Stimulated activated memory B cell treated with anti-CD40 and anti-IgM and Interleukin-4, amounts not matched to agents 10 μg/mL and 1 μg/mL and 100 μg/mL, for 72 hours (primary cell): ENCODE results near the gene MAP10.

Experiments
- ATAC-seq: fragments of 150-1000 bp; cut with Tn5 transposase; 2 replicates; pipeline ENCODE4 v1.10.0; 2021
- H3K27ac Mint-ChIP-seq: one replicate; pipeline ENCODE4 v1.8.0; 2022; ENCODE audit warnings: mild to moderate bottlenecking, mixed read lengths
- H3K27me3 Mint-ChIP-seq: one replicate; pipeline ENCODE4 v1.8.0; 2022; ENCODE audit warnings: mixed read lengths
- H3K36me3 Mint-ChIP-seq: one replicate; pipeline ENCODE4 v1.8.0; 2022; ENCODE audit warnings: mixed read lengths
- H3K4me1 Mint-ChIP-seq: one replicate; pipeline ENCODE4 v1.8.0; 2022; ENCODE audit warnings: mixed read lengths
- H3K4me3 Mint-ChIP-seq: one replicate; pipeline ENCODE4 v1.8.0; 2022; ENCODE audit warnings: mild to moderate bottlenecking, moderate library complexity, mixed read lengths
- H3K9me3 Mint-ChIP-seq: one replicate; pipeline ENCODE4 v1.8.0; 2022; ENCODE audit warnings: mixed read lengths

The MAP10 gene

GRCh38 chr1:232826318-232826717 lies 21.1 kb downstream of the MAP10 start:
- Mint-ChIP-seq H3K36me3 (no peaks in the 10 kb centered on the region), H3K9me3 (peaks cover 5% of the 10 kb centered on the region), H3K4me3 (no peak overlapping the region), H3K4me1 (no peaks in the 10 kb centered on the region), H3K27ac (no peak overlapping the region), H3K27me3 (peaks cover 39% of the 10 kb centered on the region)
- no peak for ATAC-seq

- H3K4me3 Mint-ChIP-seq = no peak overlapping the region
- H3K9me3 Mint-ChIP-seq = peaks cover 5% of the 10 kb centered on the region
- no peak overlapping the region for H3K27ac Mint-ChIP-seq
- no peaks in the 10 kb centered on the region for H3K4me1 Mint-ChIP-seq
- no peaks in the 10 kb centered on the region for H3K36me3 Mint-ChIP-seq
- peaks cover 37% of the 10 kb centered on the region for H3K27me3 Mint-ChIP-seq
- ATAC-seq = no peak
Measured at GRCh38 chr1:232830661-232831060, 25.4 kb downstream of the MAP10 start.

- Mint-ChIP-seq H3K27ac (no peak overlapping the region), H3K27me3 (peaks cover 47% of the 10 kb centered on the region), H3K4me1 (no peaks in the 10 kb centered on the region), H3K9me3 (peaks cover 5% of the 10 kb centered on the region), H3K36me3 (no peaks in the 10 kb centered on the region), H3K4me3 (no peak overlapping the region)
- ATAC-seq = no peak
Measured at GRCh38 chr1:232831895-232832294, 26.7 kb downstream of the MAP10 start.

GRCh38 chr1:232834066-232834465 lies 28.9 kb downstream of the MAP10 start:
- no peak overlapping the region for H3K27ac Mint-ChIP-seq
- no peak for ATAC-seq
- no peak overlapping the region for H3K4me3 Mint-ChIP-seq

GRCh38 chr1:232835166-232835565 lies 29.9 kb downstream of the MAP10 start:
- H3K27ac Mint-ChIP-seq = no peak overlapping the region
- H3K36me3 Mint-ChIP-seq = no peaks in the 10 kb centered on the region
- ATAC-seq = no peak
- H3K4me3 Mint-ChIP-seq = no peak overlapping the region
- H3K4me1 Mint-ChIP-seq = no peaks in the 10 kb centered on the region
- H3K9me3 Mint-ChIP-seq = no peaks in the 10 kb centered on the region
- H3K27me3 Mint-ChIP-seq = peaks cover 31% of the 10 kb centered on the region

More at GRCh38 chr1:232834066-232834465, 28.9 kb downstream of the MAP10 start:
- H3K27me3 Mint-ChIP-seq = peaks cover 42% of the 10 kb centered on the region
- H3K36me3 Mint-ChIP-seq = no peaks in the 10 kb centered on the region
- no peaks in the 10 kb centered on the region for H3K4me1 Mint-ChIP-seq
- no peaks in the 10 kb centered on the region for H3K9me3 Mint-ChIP-seq

GRCh38 chr1:232837087-232837486 lies 31.9 kb downstream of the MAP10 start:
- no peaks in the 10 kb centered on the region for H3K4me1 Mint-ChIP-seq
- no peaks in the 10 kb centered on the region for H3K36me3 Mint-ChIP-seq
- no peak overlapping the region for H3K4me3 Mint-ChIP-seq
- H3K27ac Mint-ChIP-seq = no peak overlapping the region
- ATAC-seq = no peak
- peaks cover 21% of the 10 kb centered on the region for H3K27me3 Mint-ChIP-seq
- H3K9me3 Mint-ChIP-seq = peaks cover 2% of the 10 kb centered on the region

GRCh38 chr1:232841823-232842565 lies 36.8 kb downstream of the MAP10 start:
- H3K27me3 Mint-ChIP-seq = peaks cover 18% of the 10 kb centered on the region
- H3K27ac Mint-ChIP-seq = no peak overlapping the region
- ATAC-seq = no peak
- H3K9me3 Mint-ChIP-seq = peaks cover 2% of the 10 kb centered on the region
- no peak overlapping the region for H3K4me3 Mint-ChIP-seq
- H3K4me1 Mint-ChIP-seq = no peaks in the 10 kb centered on the region
- H3K36me3 Mint-ChIP-seq = no peaks in the 10 kb centered on the region

- no peak for ATAC-seq
- Mint-ChIP-seq H3K9me3 (peaks cover 2% of the 10 kb centered on the region), H3K27ac (no peak overlapping the region), H3K4me1 (no peaks in the 10 kb centered on the region), H3K27me3 (peaks cover 18% of the 10 kb centered on the region), H3K4me3 (no peak overlapping the region), H3K36me3 (no peaks in the 10 kb centered on the region)
Measured at GRCh38 chr1:232844791-232845190, 39.6 kb downstream of the MAP10 start.

- no peak overlapping the region for H3K27ac Mint-ChIP-seq
- no peak overlapping the region for H3K4me3 Mint-ChIP-seq
- peaks cover 2% of the 10 kb centered on the region for H3K9me3 Mint-ChIP-seq
- no peaks in the 10 kb centered on the region for H3K4me1 Mint-ChIP-seq
- no peak for ATAC-seq
- peaks cover 18% of the 10 kb centered on the region for H3K27me3 Mint-ChIP-seq
- H3K36me3 Mint-ChIP-seq = no peaks in the 10 kb centered on the region
Measured at GRCh38 chr1:232845406-232845955, 40.3 kb downstream of the MAP10 start.

- no peaks in the 10 kb centered on the region for H3K9me3 Mint-ChIP-seq
- H3K4me1 Mint-ChIP-seq = no peaks in the 10 kb centered on the region
- H3K27me3 Mint-ChIP-seq = peaks cover 10% of the 10 kb centered on the region
- no peak overlapping the region for H3K4me3 Mint-ChIP-seq
- no peak for ATAC-seq
- no peaks in the 10 kb centered on the region for H3K36me3 Mint-ChIP-seq
- H3K27ac Mint-ChIP-seq = no peak overlapping the region
Measured at GRCh38 chr1:232851532-232851931, 46.3 kb downstream of the MAP10 start.

GRCh38 chr1:232853994-232854797 lies 49.0 kb downstream of the MAP10 start:
- Mint-ChIP-seq H3K36me3 (no peaks in the 10 kb centered on the region), H3K9me3 (no peaks in the 10 kb centered on the region), H3K4me3 (no peak overlapping the region), H3K27me3 (peaks cover 2% of the 10 kb centered on the region), H3K27ac (no peak overlapping the region), H3K4me1 (no peaks in the 10 kb centered on the region)
- ATAC-seq = no peak

- Mint-ChIP-seq H3K27me3 (no peaks in the 10 kb centered on the region), H3K4me1 (no peaks in the 10 kb centered on the region), H3K9me3 (no peaks in the 10 kb centered on the region), H3K4me3 (no peak overlapping the region), H3K36me3 (no peaks in the 10 kb centered on the region), H3K27ac (no peak overlapping the region)
- no peak for ATAC-seq
Measured at GRCh38 chr1:232854798-232855159, 49.6 kb downstream of the MAP10 start.

GRCh38 chr1:232856541-232856940 lies 51.3 kb downstream of the MAP10 start:
- no peaks in the 10 kb centered on the region for H3K36me3 Mint-ChIP-seq
- H3K4me3 Mint-ChIP-seq = no peak overlapping the region
- no peaks in the 10 kb centered on the region for H3K9me3 Mint-ChIP-seq
- H3K27me3 Mint-ChIP-seq = no peaks in the 10 kb centered on the region
- no peak overlapping the region for H3K27ac Mint-ChIP-seq
- H3K4me1 Mint-ChIP-seq = no peaks in the 10 kb centered on the region
- ATAC-seq = no peak
